Measurements from ENCODE around the gene DYSF. TPM values are rescaled to one million over a fixed set of nuclear protein-coding genes. Genes with fewer than 3 reads are reported as not detected.

The DYSF gene
- total RNA-seq, 1 donor: 0.18 TPM

- H3K4me3 ChIP-seq (ENCODE audit: low read depth, low read length): no peak overlapping the region
- DNase-seq (ENCODE audit: low read depth): no peak
- no peak for TF ChIP-seq CTCF (IDR thresholded peaks at IDR 0.05; ENCODE audit: insufficient read depth, low read length)
Measured at GRCh38 chr2:71554706-71555056, 101.3 kb downstream of the DYSF start.

GRCh38 chr2:71555798-71556454 is 102.6 kb downstream of the DYSF start:
- TF ChIP-seq CTCF (IDR thresholded peaks at IDR 0.05; ENCODE audit: insufficient read depth, low read length): no peak
- no peak overlapping the region for H3K4me3 ChIP-seq (ENCODE audit: low read depth, low read length)
- DNase-seq (ENCODE audit: low read depth): no peak

GRCh38 chr2:71556692-71557250 is 103.4 kb downstream of the DYSF start:
- no peak for TF ChIP-seq CTCF (IDR thresholded peaks at IDR 0.05; ENCODE audit: insufficient read depth, low read length)
- DNase-seq (ENCODE audit: low read depth): no peak
- H3K4me3 ChIP-seq (ENCODE audit: low read depth, low read length): no peak overlapping the region

GRCh38 chr2:71557321-71557720 is 104.0 kb downstream of the DYSF start:
- no peak overlapping the region for H3K4me3 ChIP-seq (ENCODE audit: low read depth, low read length)
- no peak for DNase-seq (ENCODE audit: low read depth)
- no peak for TF ChIP-seq CTCF (IDR thresholded peaks at IDR 0.05; ENCODE audit: insufficient read depth, low read length)

- TF ChIP-seq CTCF (IDR thresholded peaks at IDR 0.05; ENCODE audit: insufficient read depth, low read length): no peak
- no peak for DNase-seq (ENCODE audit: low read depth)
- no peak overlapping the region for H3K4me3 ChIP-seq (ENCODE audit: low read depth, low read length)
Measured at GRCh38 chr2:71558300-71559051, 105.1 kb downstream of the DYSF start.

- TF ChIP-seq CTCF (IDR thresholded peaks at IDR 0.05; ENCODE audit: insufficient read depth, low read length): no peak
- DNase-seq (ENCODE audit: low read depth): no peak
- H3K4me3 ChIP-seq (ENCODE audit: low read depth, low read length): no peak overlapping the region
Measured at GRCh38 chr2:71559080-71559827, 105.9 kb downstream of the DYSF start.

All from fibroblast of the aortic adventitia (primary cell).